Mucosa of rectum (tissue), 2 donors: ENCODE measurements around the gene FBXO38.

Source experiments
- H3K27ac ChIP-seq, 2 donors: one replicate each; pipeline ENCODE4 v1.7.0; 2013; ENCODE audit warnings: inconsistent platforms in 2 of 2, low read depth in 2 of 2, low read length in 2 of 2
- H3K27me3 ChIP-seq, 2 donors: one replicate each; pipeline ENCODE4 v1.7.0; 2013; ENCODE audit warnings: low read length in 2 of 2; ENCODE audit not compliant: control insufficient read depth in 2 of 2, insufficient read depth in 2 of 2
- H3K36me3 ChIP-seq, 2 donors: one replicate each; pipeline ENCODE4 v1.7.0; 2013; ENCODE audit warnings: low read length in 2 of 2; ENCODE audit not compliant: control insufficient read depth in 2 of 2, insufficient read depth in 2 of 2
- H3K4me1 ChIP-seq, 2 donors: one replicate each; pipeline ENCODE4 v1.7.0; 2013; ENCODE audit warnings: low read length in 2 of 2, mild to moderate bottlenecking in 1 of 2; ENCODE audit not compliant: control insufficient read depth in 2 of 2, insufficient read depth in 2 of 2
- H3K4me3 ChIP-seq, 2 donors: one replicate each; pipeline ENCODE4 v1.7.0; 2013; ENCODE audit warnings: low read length in 2 of 2
- H3K9ac ChIP-seq, 2 donors: one replicate each; pipeline ENCODE4 v1.7.0; 2013; ENCODE audit warnings: low read length in 2 of 2, low read depth in 1 of 2, mild to moderate bottlenecking in 1 of 2
- H3K9me3 ChIP-seq, 2 donors: one replicate each; pipeline ENCODE4 v1.7.0; 2013; ENCODE audit warnings: low read length in 2 of 2; ENCODE audit not compliant: control insufficient read depth in 2 of 2
- donor health status: healthy.
- donor health status: Normal muscosa, but diverticular disease.

Gene FBXO38

DNA sequence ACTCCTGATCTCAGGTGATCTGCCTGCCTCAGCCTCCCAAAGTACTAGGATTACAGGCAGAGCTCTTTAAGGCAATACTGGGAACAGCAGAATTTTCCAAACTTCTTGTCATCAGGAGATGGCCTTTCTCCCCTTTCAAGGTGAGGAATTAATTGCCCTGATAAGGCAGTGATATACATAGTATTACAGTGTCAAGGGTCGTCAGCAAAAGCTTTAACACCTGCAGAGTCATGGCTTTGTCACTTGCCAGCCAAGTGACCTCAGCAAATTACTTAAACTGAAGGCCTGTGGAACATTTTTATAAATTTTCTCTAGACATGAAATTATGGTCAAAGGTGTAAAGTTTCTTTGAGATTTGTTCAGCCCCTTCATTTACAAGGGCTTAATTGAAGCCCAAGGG is 59.5 kb downstream of the FBXO38 start:
- Histone ChIP-seq H3K4me1 (peaks cover 2 to 3% of the 10 kb centered on the region in 2 donors), H3K9me3 (no peaks in the 10 kb centered on the region), H3K27me3 (no peaks in the 10 kb centered on the region), H3K4me3 (no peak overlapping the region), H3K36me3 (peaks cover 29 to 42% of the 10 kb centered on the region in 2 donors), H3K9ac (no peak overlapping the region), H3K27ac (no peak overlapping the region)

- no peak overlapping the region for H3K4me3 ChIP-seq
- peaks cover 21 to 35% of the 10 kb centered on the region in 2 donors for H3K36me3 ChIP-seq
- no peak overlapping the region for H3K27ac ChIP-seq
- H3K9me3 ChIP-seq: no peaks in the 10 kb centered on the region
- H3K27me3 ChIP-seq: no peaks in the 10 kb centered on the region
- peaks cover 2 to 3% of the 10 kb centered on the region in 2 donors for H3K4me1 ChIP-seq
- H3K9ac ChIP-seq: no peak overlapping the region
Measured at GRCh38 chr5:148443998-148444397, 60.2 kb downstream of the FBXO38 start.

DNA sequence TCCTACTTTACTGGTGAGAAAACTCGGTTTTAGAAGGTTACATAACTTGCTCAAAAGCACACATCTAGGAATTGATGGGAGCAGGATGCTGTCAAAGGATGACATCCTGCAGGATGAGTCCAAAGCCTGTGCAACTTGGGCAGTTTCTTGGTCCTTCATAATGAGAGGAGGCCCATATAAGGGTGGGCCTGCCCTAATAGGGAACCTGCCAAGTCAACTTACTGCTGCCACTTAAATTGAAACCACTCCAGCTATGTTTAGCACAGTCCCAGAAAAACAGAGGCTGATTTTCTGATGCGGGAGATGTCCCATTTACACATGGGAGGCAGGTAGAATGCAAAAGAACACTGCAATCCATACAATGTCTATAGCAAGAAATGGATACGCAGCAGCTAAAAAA is 61.8 kb downstream of the FBXO38 start:
- H3K9me3 ChIP-seq: no peaks in the 10 kb centered on the region
- no peak overlapping the region for H3K4me3 ChIP-seq
- H3K27me3 ChIP-seq: no peaks in the 10 kb centered on the region
- H3K36me3 ChIP-seq: peaks cover 13 to 20% of the 10 kb centered on the region in 2 donors
- no peak overlapping the region for H3K27ac ChIP-seq
- H3K4me1 ChIP-seq: peaks cover 2 to 3% of the 10 kb centered on the region in 2 donors
- no peak overlapping the region for H3K9ac ChIP-seq

GRCh38 chr5:148446611-148447010 is 62.9 kb downstream of the FBXO38 start:
- Histone ChIP-seq H3K36me3 (peaks cover 7 to 11% of the 10 kb centered on the region in 2 donors), H3K4me3 (no peak overlapping the region), H3K27ac (no peak overlapping the region), H3K9ac (no peak overlapping the region), H3K27me3 (no peaks in the 10 kb centered on the region), H3K9me3 (no peaks in the 10 kb centered on the region), H3K4me1 (peaks cover 2 to 3% of the 10 kb centered on the region in 2 donors)

DNA sequence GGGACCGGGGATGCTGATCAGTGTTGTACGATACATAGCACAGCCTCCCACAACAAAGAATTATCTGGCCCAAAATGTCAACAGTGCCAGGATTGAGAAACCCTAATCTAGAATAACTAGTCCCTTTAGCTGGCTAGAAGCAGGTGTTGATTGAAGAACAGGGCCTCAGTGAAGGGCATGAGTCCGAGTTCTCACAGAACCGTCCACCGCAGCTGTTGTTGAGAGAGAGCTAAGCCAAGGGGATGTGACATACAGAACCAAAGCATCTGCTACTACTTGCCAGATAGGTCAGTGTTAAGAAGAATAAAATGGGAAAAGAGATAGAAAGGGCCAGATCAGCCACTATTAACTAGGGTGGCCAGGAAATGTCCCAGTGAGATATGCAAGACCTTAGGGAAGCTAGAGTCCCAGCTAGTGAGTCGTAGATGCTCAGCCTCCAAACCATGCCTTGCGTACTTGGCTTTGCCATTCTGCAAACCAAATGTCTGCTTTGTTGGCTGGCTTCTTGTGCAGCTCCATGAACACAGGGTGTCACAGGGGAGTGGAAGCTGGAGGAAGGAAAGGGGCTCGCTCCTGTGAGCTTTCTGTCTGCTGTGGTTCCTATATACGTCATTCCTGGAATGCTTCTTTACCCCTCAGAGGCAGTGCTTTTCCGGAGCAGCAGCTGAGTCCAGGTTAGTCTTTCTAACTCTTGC is 68.9 kb downstream of the FBXO38 start:
- H3K27ac ChIP-seq: no peak overlapping the region
- H3K4me1 ChIP-seq: no peaks in the 10 kb centered on the region
- no peaks in the 10 kb centered on the region for H3K27me3 ChIP-seq
- no peaks in the 10 kb centered on the region for H3K36me3 ChIP-seq
- no peak overlapping the region for H3K4me3 ChIP-seq
- H3K9me3 ChIP-seq: no peaks in the 10 kb centered on the region
- no peak overlapping the region for H3K9ac ChIP-seq

DNA sequence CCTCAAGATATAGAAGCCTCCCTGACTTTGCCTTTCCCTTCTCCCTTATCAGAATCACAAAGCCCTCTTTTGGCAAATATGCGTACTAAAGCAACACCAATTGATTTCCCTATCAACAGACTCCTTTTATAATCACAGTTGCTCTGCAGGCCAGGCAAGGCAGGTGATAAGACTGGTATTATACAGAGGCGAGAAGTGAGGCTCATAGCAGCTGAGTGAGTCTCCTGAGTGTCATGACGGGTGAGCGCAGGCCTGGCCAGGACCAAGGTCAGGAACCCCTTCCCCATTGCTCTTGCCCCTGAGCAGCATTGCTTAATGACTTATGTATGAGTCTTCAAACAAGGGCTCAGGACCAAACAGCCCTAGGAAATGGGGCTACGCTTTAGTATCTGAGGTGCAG is 70.8 kb downstream of the FBXO38 start:
- Histone ChIP-seq H3K9me3 (no peaks in the 10 kb centered on the region), H3K4me3 (no peak overlapping the region)

DNA sequence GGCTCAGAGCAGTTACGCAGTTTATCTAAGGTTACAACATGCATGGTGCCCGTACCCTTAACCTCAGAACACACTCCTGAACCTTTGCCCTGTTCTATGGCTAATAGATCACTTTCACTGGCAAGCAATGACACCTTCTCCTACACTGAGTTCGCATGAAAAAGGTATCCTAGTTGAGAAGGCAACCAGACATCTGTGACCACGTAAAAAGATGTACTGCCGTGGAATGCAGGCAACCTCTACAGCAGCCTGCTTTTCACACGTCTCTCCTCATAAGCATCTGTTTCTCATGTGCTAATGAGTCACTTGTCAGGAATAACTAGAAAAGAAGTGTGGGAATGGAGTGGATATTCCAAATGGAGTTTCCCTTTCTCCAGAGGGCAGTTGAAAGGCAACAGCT is 71.4 kb downstream of the FBXO38 start:
- Histone ChIP-seq H3K4me1 (no peaks in the 10 kb centered on the region), H3K4me3 (no peak overlapping the region), H3K36me3 (no peaks in the 10 kb centered on the region), H3K27me3 (no peaks in the 10 kb centered on the region), H3K9ac (no peak overlapping the region), H3K9me3 (no peaks in the 10 kb centered on the region), H3K27ac (no peak overlapping the region)

More for the DNA sequence above, 70.8 kb downstream of the FBXO38 start:
- no peaks in the 10 kb centered on the region for H3K36me3 ChIP-seq
- H3K9ac ChIP-seq: no peak overlapping the region
- no peak overlapping the region for H3K27ac ChIP-seq
- no peaks in the 10 kb centered on the region for H3K27me3 ChIP-seq
- no peaks in the 10 kb centered on the region for H3K4me1 ChIP-seq

DNA sequence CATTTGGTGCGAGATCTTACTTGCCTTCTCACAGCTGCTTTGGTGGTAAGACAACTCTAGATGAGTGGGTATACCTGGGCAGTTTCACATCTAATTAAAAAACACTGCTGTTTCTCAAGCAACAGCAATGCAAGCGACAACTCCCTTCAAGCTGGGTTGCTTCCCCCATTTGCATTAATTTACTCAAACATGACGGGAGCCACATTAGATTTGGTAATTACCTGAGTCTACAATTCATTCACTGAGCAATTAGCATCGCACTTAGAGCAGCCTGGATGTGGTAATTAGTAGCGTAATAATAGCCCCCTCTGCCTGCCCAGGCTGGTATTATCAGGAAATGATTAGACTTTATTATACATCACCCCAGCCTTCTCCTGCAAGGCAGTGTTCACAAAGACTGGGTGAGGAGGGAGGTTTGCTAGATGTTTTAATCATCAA is 73.4 kb downstream of the FBXO38 start:
- H3K9ac ChIP-seq: no peak overlapping the region
- no peaks in the 10 kb centered on the region for H3K4me1 ChIP-seq
- no peaks in the 10 kb centered on the region for H3K36me3 ChIP-seq
- no peak overlapping the region for H3K4me3 ChIP-seq
- H3K27ac ChIP-seq: no peak overlapping the region
- no peaks in the 10 kb centered on the region for H3K9me3 ChIP-seq
- H3K27me3 ChIP-seq: no peaks in the 10 kb centered on the region

GRCh38 chr5:148458036-148458888 is 74.5 kb downstream of the FBXO38 start:
- Histone ChIP-seq H3K27ac (no peak overlapping the region), H3K9me3 (no peaks in the 10 kb centered on the region), H3K4me1 (no peaks in the 10 kb centered on the region), H3K4me3 (no peak overlapping the region), H3K36me3 (no peaks in the 10 kb centered on the region), H3K27me3 (no peaks in the 10 kb centered on the region), H3K9ac (no peak overlapping the region)

- H3K36me3 ChIP-seq: no peaks in the 10 kb centered on the region
- no peak overlapping the region for H3K4me3 ChIP-seq
- H3K9me3 ChIP-seq: no peaks in the 10 kb centered on the region
- H3K9ac ChIP-seq: no peak overlapping the region
- no peak overlapping the region for H3K27ac ChIP-seq
- H3K27me3 ChIP-seq: no peaks in the 10 kb centered on the region
- no peaks in the 10 kb centered on the region for H3K4me1 ChIP-seq
Measured at GRCh38 chr5:148459669-148460068, 75.9 kb downstream of the FBXO38 start.
